ENCODE results near the gene MAP4K4.

Gene MAP4K4

GRCh38 chr2:101679801-101680487 is 17.6 kb upstream of the MAP4K4 start:
- DNase-seq (ENCODE audit: low spot score), result no peak
- TF ChIP-seq CTCF (IDR thresholded peaks at IDR 0.05; ENCODE audit: extremely low read depth, missing control alignments), result no peak

- DNase-seq (ENCODE audit: low spot score), result no peak
- TF ChIP-seq CTCF (IDR thresholded peaks at IDR 0.05; ENCODE audit: extremely low read depth, missing control alignments), result no peak
These were observed 15.2 kb upstream of the MAP4K4 start for GRCh38 chr2:101682311-101682710.

GRCh38 chr2:101684313-101684712 is 13.2 kb upstream of the MAP4K4 start:
- TF ChIP-seq CTCF (IDR thresholded peaks at IDR 0.05; ENCODE audit: extremely low read depth, missing control alignments), result no peak

GRCh38 chr2:101688261-101688660 is 9.2 kb upstream of the MAP4K4 start:
- TF ChIP-seq CTCF (IDR thresholded peaks at IDR 0.05; ENCODE audit: extremely low read depth, missing control alignments), result no peak
- no peak for DNase-seq (ENCODE audit: low spot score)

More at GRCh38 chr2:101684313-101684712, 13.2 kb upstream of the MAP4K4 start:
- DNase-seq (ENCODE audit: low spot score), result no peak

- no peak for TF ChIP-seq CTCF (IDR thresholded peaks at IDR 0.05; ENCODE audit: extremely low read depth, missing control alignments)
- no peak for DNase-seq (ENCODE audit: low spot score)
These were observed 8.2 kb upstream of the MAP4K4 start for GRCh38 chr2:101689114-101689825.

- TF ChIP-seq CTCF (IDR thresholded peaks at IDR 0.05; ENCODE audit: extremely low read depth, missing control alignments), result no peak
- no peak for DNase-seq (ENCODE audit: low spot score)
These were observed 6.9 kb upstream of the MAP4K4 start for GRCh38 chr2:101690547-101691152.

- no peak for TF ChIP-seq CTCF (IDR thresholded peaks at IDR 0.05; ENCODE audit: extremely low read depth, missing control alignments)
- no peak for DNase-seq (ENCODE audit: low spot score)
These were observed 5.5 kb upstream of the MAP4K4 start for GRCh38 chr2:101692041-101692440.
